ENCODE results near the gene OR10H3. TPM values are rescaled to one million over a fixed set of nuclear protein-coding genes. Genes with fewer than 3 reads are reported as not detected.

OR10H3 gene
- polyA plus RNA-seq, 1 donor from 2014 or later, result not detected

DNA sequence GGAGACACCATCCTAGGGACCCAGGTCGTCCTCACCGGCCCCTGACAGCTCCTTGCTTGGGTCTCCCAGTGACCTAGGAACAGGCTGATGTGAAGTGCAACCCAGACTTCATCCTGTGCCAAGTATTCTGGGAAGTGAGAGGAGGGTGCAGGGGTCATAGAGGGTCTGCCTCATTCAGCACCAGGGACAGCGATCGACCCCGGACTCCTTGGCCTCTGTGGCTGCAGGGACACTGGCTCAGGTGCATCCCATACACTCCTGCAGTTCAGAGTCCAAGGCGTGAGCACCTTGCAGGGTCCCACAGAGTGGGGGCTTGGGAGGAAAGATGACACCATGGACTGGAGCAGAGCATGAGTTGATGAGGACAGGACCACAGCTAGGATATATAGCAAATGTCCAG is 20.0 kb upstream of the OR10H3 start:
- no peak overlapping the region for H3K4me2 ChIP-seq (ENCODE audit: low read length)
- no peaks in the 10 kb centered on the region for H3K79me2 ChIP-seq (replicated peaks; ENCODE audit: insufficient read depth, low read length)
- no peaks in the 10 kb centered on the region for H3K36me3 ChIP-seq (ENCODE audit: insufficient read depth, low read length)
- peaks cover under 1% of the 10 kb centered on the region for H3K9me3 ChIP-seq (ENCODE audit: low read length)
- no peak overlapping the region for H2AFZ ChIP-seq (ENCODE audit: low read depth, low read length)
- no peaks in the 10 kb centered on the region for H4K20me1 ChIP-seq (ENCODE audit: insufficient read depth)
- H3K27me3 ChIP-seq (ENCODE audit: insufficient read depth, low read depth, low read length), result no peaks in the 10 kb centered on the region
- no peaks in the 10 kb centered on the region for H3F3A ChIP-seq (ENCODE audit: insufficient read depth, low read length, poor library complexity, severe bottlenecking)
- H3K4me3 ChIP-seq (ENCODE audit: low read length), result no peak overlapping the region
- H3K27ac ChIP-seq (ENCODE audit: low read length), result no peak overlapping the region
- no peak for TF ChIP-seq TAF1 (IDR thresholded peaks at IDR 0.05; ENCODE audit: low read depth)
- TF ChIP-seq MXI1 (conservative IDR thresholded peaks at IDR 0.05; ENCODE audit: poor library complexity, severe bottlenecking), result no peak
- TF ChIP-seq EZH2 (IDR thresholded peaks at IDR 0.05; ENCODE audit: borderline replicate concordance, insufficient read depth, low read length, poor library complexity, severe bottlenecking), result no peak
- no peak for TF ChIP-seq RAD21 (conservative IDR thresholded peaks at IDR 0.05)
- TF ChIP-seq, protein P1, sequence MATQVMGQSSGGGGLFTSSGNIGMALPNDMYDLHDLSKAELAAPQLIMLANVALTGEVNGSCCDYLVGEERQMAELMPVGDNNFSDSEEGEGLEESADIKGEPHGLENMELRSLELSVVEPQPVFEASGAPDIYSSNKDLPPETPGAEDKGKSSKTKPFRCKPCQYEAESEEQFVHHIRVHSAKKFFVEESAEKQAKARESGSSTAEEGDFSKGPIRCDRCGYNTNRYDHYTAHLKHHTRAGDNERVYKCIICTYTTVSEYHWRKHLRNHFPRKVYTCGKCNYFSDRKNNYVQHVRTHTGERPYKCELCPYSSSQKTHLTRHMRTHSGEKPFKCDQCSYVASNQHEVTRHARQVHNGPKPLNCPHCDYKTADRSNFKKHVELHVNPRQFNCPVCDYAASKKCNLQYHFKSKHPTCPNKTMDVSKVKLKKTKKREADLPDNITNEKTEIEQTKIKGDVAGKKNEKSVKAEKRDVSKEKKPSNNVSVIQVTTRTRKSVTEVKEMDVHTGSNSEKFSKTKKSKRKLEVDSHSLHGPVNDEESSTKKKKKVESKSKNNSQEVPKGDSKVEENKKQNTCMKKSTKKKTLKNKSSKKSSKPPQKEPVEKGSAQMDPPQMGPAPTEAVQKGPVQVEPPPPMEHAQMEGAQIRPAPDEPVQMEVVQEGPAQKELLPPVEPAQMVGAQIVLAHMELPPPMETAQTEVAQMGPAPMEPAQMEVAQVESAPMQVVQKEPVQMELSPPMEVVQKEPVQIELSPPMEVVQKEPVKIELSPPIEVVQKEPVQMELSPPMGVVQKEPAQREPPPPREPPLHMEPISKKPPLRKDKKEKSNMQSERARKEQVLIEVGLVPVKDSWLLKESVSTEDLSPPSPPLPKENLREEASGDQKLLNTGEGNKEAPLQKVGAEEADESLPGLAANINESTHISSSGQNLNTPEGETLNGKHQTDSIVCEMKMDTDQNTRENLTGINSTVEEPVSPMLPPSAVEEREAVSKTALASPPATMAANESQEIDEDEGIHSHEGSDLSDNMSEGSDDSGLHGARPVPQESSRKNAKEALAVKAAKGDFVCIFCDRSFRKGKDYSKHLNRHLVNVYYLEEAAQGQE (IDR thresholded peaks at IDR 0.05; ENCODE audit: borderline replicate concordance), result no peak
- H3K9ac ChIP-seq (ENCODE audit: low read length), result no peak overlapping the region
- H3K9me2 ChIP-seq (ENCODE audit: insufficient read depth, low read length), result no peaks in the 10 kb centered on the region

DNA sequence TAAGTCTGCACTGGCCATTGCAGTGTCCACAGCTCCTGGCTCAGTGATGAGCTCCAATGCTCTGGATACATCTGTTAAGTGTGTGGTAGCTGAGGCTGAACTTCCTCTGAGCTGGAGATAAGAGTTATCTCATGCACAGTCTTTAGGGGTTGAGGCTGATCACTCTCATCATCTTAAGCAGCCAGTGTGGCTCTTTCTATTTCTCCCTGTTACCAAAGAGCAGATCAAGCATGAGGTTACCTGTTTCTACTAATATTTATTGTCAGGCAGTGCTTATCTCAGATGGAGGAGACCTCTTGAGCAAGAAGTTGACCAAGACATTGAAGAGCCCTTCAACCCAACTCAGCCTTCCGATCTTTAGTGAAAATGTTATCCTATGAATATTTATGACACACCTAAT is 16.5 kb upstream of the OR10H3 start:
- Histone ChIP-seq H3K79me2 (replicated peaks; ENCODE audit: insufficient read depth, low read length) (no peaks in the 10 kb centered on the region), H2AFZ (ENCODE audit: low read depth, low read length) (no peak overlapping the region), H3K36me3 (ENCODE audit: insufficient read depth, low read length) (no peaks in the 10 kb centered on the region), H4K20me1 (ENCODE audit: insufficient read depth) (no peaks in the 10 kb centered on the region), H3K9me2 (ENCODE audit: insufficient read depth, low read length) (no peaks in the 10 kb centered on the region), H3K27ac (ENCODE audit: low read length) (no peak overlapping the region), H3K27me3 (ENCODE audit: insufficient read depth, low read depth, low read length) (no peaks in the 10 kb centered on the region), H3K9me3 (ENCODE audit: low read length) (peaks cover 3% of the 10 kb centered on the region), H3K9ac (ENCODE audit: low read length) (no peak overlapping the region), H3F3A (ENCODE audit: insufficient read depth, low read length, poor library complexity, severe bottlenecking) (no peaks in the 10 kb centered on the region), H3K4me2 (ENCODE audit: low read length) (no peak overlapping the region), H3K4me3 (ENCODE audit: low read length) (no peak overlapping the region)
- TF ChIP-seq POLR2AphosphoS5 (IDR thresholded peaks at IDR 0.05), result no peak
- TF ChIP-seq TAF1 (IDR thresholded peaks at IDR 0.05; ENCODE audit: low read depth), result no peak
- no peak for TF ChIP-seq MXI1 (conservative IDR thresholded peaks at IDR 0.05; ENCODE audit: poor library complexity, severe bottlenecking)
- TF ChIP-seq EZH2 (IDR thresholded peaks at IDR 0.05; ENCODE audit: borderline replicate concordance, insufficient read depth, low read length, poor library complexity, severe bottlenecking), result no peak
- TF ChIP-seq EP300 (conservative IDR thresholded peaks at IDR 0.05; ENCODE audit: poor library complexity, severe bottlenecking), result no peak
- TF ChIP-seq RAD21 (conservative IDR thresholded peaks at IDR 0.05), result no peak
- TF ChIP-seq, protein P1 (IDR thresholded peaks at IDR 0.05; ENCODE audit: borderline replicate concordance), result no peak
- TF ChIP-seq, protein P2, sequence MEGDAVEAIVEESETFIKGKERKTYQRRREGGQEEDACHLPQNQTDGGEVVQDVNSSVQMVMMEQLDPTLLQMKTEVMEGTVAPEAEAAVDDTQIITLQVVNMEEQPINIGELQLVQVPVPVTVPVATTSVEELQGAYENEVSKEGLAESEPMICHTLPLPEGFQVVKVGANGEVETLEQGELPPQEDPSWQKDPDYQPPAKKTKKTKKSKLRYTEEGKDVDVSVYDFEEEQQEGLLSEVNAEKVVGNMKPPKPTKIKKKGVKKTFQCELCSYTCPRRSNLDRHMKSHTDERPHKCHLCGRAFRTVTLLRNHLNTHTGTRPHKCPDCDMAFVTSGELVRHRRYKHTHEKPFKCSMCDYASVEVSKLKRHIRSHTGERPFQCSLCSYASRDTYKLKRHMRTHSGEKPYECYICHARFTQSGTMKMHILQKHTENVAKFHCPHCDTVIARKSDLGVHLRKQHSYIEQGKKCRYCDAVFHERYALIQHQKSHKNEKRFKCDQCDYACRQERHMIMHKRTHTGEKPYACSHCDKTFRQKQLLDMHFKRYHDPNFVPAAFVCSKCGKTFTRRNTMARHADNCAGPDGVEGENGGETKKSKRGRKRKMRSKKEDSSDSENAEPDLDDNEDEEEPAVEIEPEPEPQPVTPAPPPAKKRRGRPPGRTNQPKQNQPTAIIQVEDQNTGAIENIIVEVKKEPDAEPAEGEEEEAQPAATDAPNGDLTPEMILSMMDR (IDR thresholded peaks at IDR 0.05; ENCODE audit: poor library complexity, severe bottlenecking), result no peak
- no peak for TF ChIP-seq SMC3 (conservative IDR thresholded peaks at IDR 0.05; ENCODE audit: poor library complexity)

All from neural cell (in vitro differentiated cells).